Testis (tissue), 2 donors: ENCODE results near the gene WSB2.

ENCODE experiments used
- CTCF ChIP-seq, 3 experiments: fragments of 450-650 bp in 2 of 3; fragments of 200-600 bp in 1 of 3; sonication (generic) in 1 of 3; IDR thresholded peaks; one replicate each; pipeline ENCODE4 v1.5.1; 2016 to 2019; ENCODE audit warnings: antibody characterized with exemption in 3 of 3, mild to moderate bottlenecking in 2 of 3, moderate library complexity in 1 of 3
- POLR2A ChIP-seq: fragments of 450-650 bp; IDR thresholded peaks from one replicate; pipeline ENCODE4 v1.6.1; 2017; ENCODE audit warnings: antibody characterized with exemption, mild to moderate bottlenecking, moderate library complexity

- no peak for TF ChIP-seq CTCF (IDR thresholded peaks at IDR 0.05)
- TF ChIP-seq POLR2A, result no peak
Observed at GRCh38 chr12:118044577-118044976, 16.4 kb downstream of the WSB2 start.
